Prostate gland (tissue), 2 donors: ENCODE data around the gene NOD2. TPM values are rescaled to one million over a fixed set of nuclear protein-coding genes. Genes with fewer than 3 reads are reported as not detected.

Experiments used
- DNase-seq: peaks from one replicate; pipeline ENCODE4 v3.0.0-alpha.2; 2019; ENCODE audit warnings: low spot score
- H3K27ac ChIP-seq, 2 donors: fragments of 200-600 bp; sonication (generic); 2 replicates each; pipeline ENCODE4 v1.5.1; 2017 to 2019
- H3K27me3 ChIP-seq: fragments of 200-600 bp; sonication (generic); replicated peaks from 2 replicates; pipeline ENCODE4 v1.5.1; 2019; ENCODE audit not compliant: insufficient read depth
- H3K36me3 ChIP-seq, 2 donors: fragments of 200-600 bp; sonication (generic); 1 replicate in 1 of 2; 2 replicates in 1 of 2; pipeline versions ENCODE4 v1.5.1 to v1.8.1; 2017 to 2019
- H3K4me1 ChIP-seq: fragments of 200-600 bp; sonication (generic); replicated peaks from 2 replicates; pipeline ENCODE4 v1.5.1; 2019
- H3K4me3 ChIP-seq, 2 donors: fragments of 200-600 bp; sonication (generic); 2 replicates each; pipeline ENCODE4 v1.5.1; 2017 to 2019
- H3K9me3 ChIP-seq: fragments of 200-600 bp; sonication (generic); 2 replicates; pipeline ENCODE4 v1.5.1; 2017
- POLR2A ChIP-seq: fragments of 450-650 bp; IDR thresholded peaks from one replicate; pipeline ENCODE4 v1.6.1; 2016; ENCODE audit warnings: antibody characterized with exemption, mild to moderate bottlenecking
- POLR2AphosphoS5 ChIP-seq: sonication (generic); formaldehyde crosslinking; IDR thresholded peaks from one replicate; pipeline ENCODE4 v1.6.1; 2017; ENCODE audit warnings: antibody characterized with exemption
- WGBS: methylation state at CpG from one replicate; pipeline ENCODE4 v1.1.5; 2018; 5-methylcytosine and 5-hydroxymethylcytosine counted together
- intact Hi-C: fragments of 100-400 bp; cut with DNase I; formaldehyde crosslinking; loops from one replicate; pipeline ENCODE4 v1.14.2; 2022
- total RNA-seq, 2 donors: library from RNA; depleted of rRNA; stranded (reverse); fragments of >200 nt; gene quantifications; one replicate each; pipeline ENCODE4 v1.1.0, GENCODE V29; 2016
- TF ChIP-seq, protein P1 (sequence below), 4 experiments: fragments of 200-600 bp in 2 of 4; fragments of 450-650 bp in 2 of 4; sonication (generic) in 2 of 4; IDR thresholded peaks; 1 replicate in 3 of 4; 2 replicates in 1 of 4; pipeline ENCODE4 v1.5.1; 2016 to 2019; ENCODE audit warnings: antibody characterized with exemption in 4 of 4, mild to moderate bottlenecking in 2 of 4, moderate library complexity in 2 of 4

The NOD2 gene
- total RNA-seq, 2 donors from 2014 or later: 2.8 to 5.6 TPM

- Histone ChIP-seq H3K27me3 (no peaks in the 10 kb centered on the region), H3K4me1 (no peaks in the 10 kb centered on the region), H3K4me3 (no peak overlapping the region), H3K9me3 (no peaks in the 10 kb centered on the region), H3K36me3 (no peaks in the 10 kb centered on the region), H3K27ac (no peak overlapping the region)
- intact Hi-C loops: no loop called here
- 84% methylated on average over 14 of the region's 14 CpGs for WGBS
- DNase-seq: no peak
- TF ChIP-seq, protein P1, sequence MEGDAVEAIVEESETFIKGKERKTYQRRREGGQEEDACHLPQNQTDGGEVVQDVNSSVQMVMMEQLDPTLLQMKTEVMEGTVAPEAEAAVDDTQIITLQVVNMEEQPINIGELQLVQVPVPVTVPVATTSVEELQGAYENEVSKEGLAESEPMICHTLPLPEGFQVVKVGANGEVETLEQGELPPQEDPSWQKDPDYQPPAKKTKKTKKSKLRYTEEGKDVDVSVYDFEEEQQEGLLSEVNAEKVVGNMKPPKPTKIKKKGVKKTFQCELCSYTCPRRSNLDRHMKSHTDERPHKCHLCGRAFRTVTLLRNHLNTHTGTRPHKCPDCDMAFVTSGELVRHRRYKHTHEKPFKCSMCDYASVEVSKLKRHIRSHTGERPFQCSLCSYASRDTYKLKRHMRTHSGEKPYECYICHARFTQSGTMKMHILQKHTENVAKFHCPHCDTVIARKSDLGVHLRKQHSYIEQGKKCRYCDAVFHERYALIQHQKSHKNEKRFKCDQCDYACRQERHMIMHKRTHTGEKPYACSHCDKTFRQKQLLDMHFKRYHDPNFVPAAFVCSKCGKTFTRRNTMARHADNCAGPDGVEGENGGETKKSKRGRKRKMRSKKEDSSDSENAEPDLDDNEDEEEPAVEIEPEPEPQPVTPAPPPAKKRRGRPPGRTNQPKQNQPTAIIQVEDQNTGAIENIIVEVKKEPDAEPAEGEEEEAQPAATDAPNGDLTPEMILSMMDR (IDR thresholded peaks at IDR 0.05): no peak
- TF ChIP-seq POLR2AphosphoS5: no peak
- no peak for TF ChIP-seq POLR2A
These were observed 14.1 kb upstream of the NOD2 start for GRCh38 chr16:50679266-50679665.

DNA sequence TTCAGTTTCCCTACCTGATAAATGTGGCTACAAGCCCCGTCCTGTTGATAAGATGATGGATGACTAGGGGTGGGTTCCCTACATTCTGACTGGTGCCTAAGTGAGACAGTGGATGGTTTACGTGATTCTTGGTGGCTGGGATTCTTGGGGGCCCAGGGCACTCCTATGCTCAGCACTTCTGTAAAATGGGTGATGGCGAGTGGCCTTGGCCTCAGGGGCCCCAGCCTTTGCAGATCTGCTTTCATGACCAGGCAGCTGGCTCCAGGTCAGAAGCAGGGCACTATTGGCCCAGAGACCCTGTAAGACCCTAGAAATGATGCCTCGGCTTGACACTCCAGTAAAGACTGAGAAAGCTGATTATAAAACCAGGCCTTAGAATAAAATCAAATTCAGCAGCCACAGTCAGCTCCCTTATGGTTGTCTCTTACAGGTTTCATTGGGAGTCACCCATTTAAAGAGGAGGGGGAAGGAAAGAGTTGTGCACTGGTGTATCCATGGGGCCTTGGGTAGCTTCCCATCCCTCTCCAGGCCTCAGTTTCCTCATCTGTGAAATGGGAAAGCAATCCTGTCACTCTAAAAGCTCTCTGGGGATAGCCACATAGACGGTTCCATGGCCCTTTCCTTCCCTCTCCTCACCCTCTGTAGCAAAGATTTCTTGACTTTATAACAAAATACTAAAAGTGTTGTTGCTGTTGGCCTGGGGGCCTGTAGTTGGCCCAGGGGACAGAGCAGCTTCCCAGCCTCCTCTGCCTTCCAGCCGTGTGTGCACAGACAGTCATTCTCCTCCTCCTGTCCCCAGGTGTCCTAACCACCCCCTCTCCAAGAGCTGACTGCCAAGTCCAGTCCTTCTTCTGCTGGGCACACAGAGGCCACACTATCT is 13.5 kb upstream of the NOD2 start:
- no peaks in the 10 kb centered on the region for H3K9me3 ChIP-seq
- H3K27ac ChIP-seq: no peak overlapping the region
- intact Hi-C loops: no loop called here
- WGBS: 93% methylated on average over 6 of the region's 6 CpGs
- H3K36me3 ChIP-seq: no peaks in the 10 kb centered on the region
- no peak for DNase-seq
- H3K4me3 ChIP-seq: no peak overlapping the region
- no peaks in the 10 kb centered on the region for H3K4me1 ChIP-seq
- no peak for TF ChIP-seq POLR2A
- TF ChIP-seq POLR2AphosphoS5: no peak
- TF ChIP-seq, protein P1 (IDR thresholded peaks at IDR 0.05): no peak
- H3K27me3 ChIP-seq: no peaks in the 10 kb centered on the region

- intact Hi-C loops: no loop called here
These were observed 12.9 kb upstream of the NOD2 start for GRCh38 chr16:50680556-50680893.

GRCh38 chr16:50681021-50681885 is 12.2 kb upstream of the NOD2 start, which contains the start of gene SNX20:
Gene SNX20 (minus strand): TSS chr16:50681312. CDS start chr16:50677526, 3,786 bp downstream.
- Histone ChIP-seq H3K27ac (no peak within 1 kb of the TSS), H3K9me3 (no peaks in the 10 kb centered on the region), H3K36me3 (no peaks in the 10 kb centered on the region), H3K4me3 (no peak within 1 kb of the TSS), H3K27me3 (no peaks in the 10 kb centered on the region), H3K4me1 (no peaks in the 10 kb centered on the region)
- WGBS: 80% methylated on average over 16 of the region's 16 CpGs
- TF ChIP-seq, protein P1 (IDR thresholded peaks at IDR 0.05): no peak
- no peak for TF ChIP-seq POLR2AphosphoS5
- TF ChIP-seq POLR2A: no peak
- intact Hi-C loops: no loop called here
- no peak for DNase-seq

More at GRCh38 chr16:50680556-50680893, 12.9 kb upstream of the NOD2 start:
- 97% methylated on average over 3 of the region's 3 CpGs for WGBS
- no peaks in the 10 kb centered on the region for H3K9me3 ChIP-seq
- TF ChIP-seq, protein P1 (IDR thresholded peaks at IDR 0.05): no peak
- no peak for TF ChIP-seq POLR2AphosphoS5
- no peak for TF ChIP-seq POLR2A
- H3K27me3 ChIP-seq: no peaks in the 10 kb centered on the region
- no peaks in the 10 kb centered on the region for H3K4me1 ChIP-seq
- DNase-seq: no peak
- H3K4me3 ChIP-seq: no peak overlapping the region
- no peak overlapping the region for H3K27ac ChIP-seq
- no peaks in the 10 kb centered on the region for H3K36me3 ChIP-seq
